ENCODE results near the gene ATP1A1. TPM values are rescaled to one million over a fixed set of nuclear protein-coding genes. Genes with fewer than 3 reads are reported as not detected.

ATP1A1 gene
- total RNA-seq, 4 donors from 2014 or later, result 90.9 to 208 (median 174) TPM

- no peak overlapping the region for H3K4me3 ChIP-seq
- 54 to 66% methylated on average over 2 to 3 of the region's 3 CpGs for WGBS, 2 donors (ENCODE audit: low coverage in 1 of 2)
- H3K9me3 ChIP-seq, result peaks cover 0 to 6% (median 0%) of the 10 kb centered on the region in 3 donors
- peaks cover 6% of the 10 kb centered on the region for H3K27me3 ChIP-seq
- no peak for ATAC-seq
- no peaks in the 10 kb centered on the region for H3K36me3 ChIP-seq
- no peak for TF ChIP-seq POLR2A (IDR thresholded peaks at IDR 0.05)
- TF ChIP-seq CTCF (IDR thresholded peaks at IDR 0.05), result no peak
- H3K27ac ChIP-seq, result no peak overlapping the region
- H3K4me1 ChIP-seq, result no peaks in the 10 kb centered on the region
Measured at GRCh38 chr1:116434849-116435248, 61.8 kb downstream of the ATP1A1 start.

GRCh38 chr1:116435806-116436610, 63.0 kb downstream of the ATP1A1 start:
- Histone ChIP-seq H3K36me3 (no peaks in the 10 kb centered on the region), H3K4me1 (no peaks in the 10 kb centered on the region), H3K9me3 (peaks cover 0 to 6% (median 0%) of the 10 kb centered on the region in 3 donors), H3K4me3 (no peak overlapping the region), H3K27me3 (peaks cover 6% of the 10 kb centered on the region), H3K27ac (no peak overlapping the region)
- 71 to 89% methylated on average over 2 of the region's 2 CpGs for WGBS, 2 donors (ENCODE audit: low coverage in 1 of 2)
- ATAC-seq, result no peak
- TF ChIP-seq POLR2A (IDR thresholded peaks at IDR 0.05) (no peak), EP300 (IDR thresholded peaks at IDR 0.05) (no peak), POLR2AphosphoS5 (IDR thresholded peaks at IDR 0.05) (no peak), CTCF (IDR thresholded peaks at IDR 0.05) (no peak)

GRCh38 chr1:116436611-116436970, 63.5 kb downstream of the ATP1A1 start:
- Histone ChIP-seq H3K9me3 (peaks cover 0 to 6% (median 0%) of the 10 kb centered on the region in 3 donors), H3K36me3 (no peaks in the 10 kb centered on the region), H3K27ac (no peak overlapping the region), H3K27me3 (peaks cover 6% of the 10 kb centered on the region), H3K4me1 (no peaks in the 10 kb centered on the region), H3K4me3 (no peak overlapping the region)
- TF ChIP-seq POLR2A (IDR thresholded peaks at IDR 0.05), result no peak
- no peak for TF ChIP-seq CTCF (IDR thresholded peaks at IDR 0.05)
- no peak for TF ChIP-seq EP300 (IDR thresholded peaks at IDR 0.05)
- TF ChIP-seq POLR2AphosphoS5 (IDR thresholded peaks at IDR 0.05), result no peak
- ATAC-seq, result no peak
- 94 to 98% methylated on average over 2 of the region's 2 CpGs for WGBS, 2 donors (ENCODE audit: low coverage in 1 of 2)

GRCh38 chr1:116439701-116440100, 66.7 kb downstream of the ATP1A1 start:
- peaks cover 0 to 3% (median 0%) of the 10 kb centered on the region in 3 donors for H3K9me3 ChIP-seq
- H3K27ac ChIP-seq, result no peak overlapping the region
- no peaks in the 10 kb centered on the region for H3K4me1 ChIP-seq
- peaks cover 7% of the 10 kb centered on the region for H3K27me3 ChIP-seq
- no peak overlapping the region for H3K4me3 ChIP-seq
- no peak for TF ChIP-seq CTCF (IDR thresholded peaks at IDR 0.05)
- no peak for TF ChIP-seq POLR2A (IDR thresholded peaks at IDR 0.05)
- TF ChIP-seq POLR2AphosphoS5 (IDR thresholded peaks at IDR 0.05), result no peak
- no peak for TF ChIP-seq EP300 (IDR thresholded peaks at IDR 0.05)
- WGBS, 2 donors (ENCODE audit: low coverage in 1 of 2), result 57 to 67% methylated on average over 1 of the region's 1 CpG
- ATAC-seq, result no peak
- H3K36me3 ChIP-seq, result no peaks in the 10 kb centered on the region

DNA sequence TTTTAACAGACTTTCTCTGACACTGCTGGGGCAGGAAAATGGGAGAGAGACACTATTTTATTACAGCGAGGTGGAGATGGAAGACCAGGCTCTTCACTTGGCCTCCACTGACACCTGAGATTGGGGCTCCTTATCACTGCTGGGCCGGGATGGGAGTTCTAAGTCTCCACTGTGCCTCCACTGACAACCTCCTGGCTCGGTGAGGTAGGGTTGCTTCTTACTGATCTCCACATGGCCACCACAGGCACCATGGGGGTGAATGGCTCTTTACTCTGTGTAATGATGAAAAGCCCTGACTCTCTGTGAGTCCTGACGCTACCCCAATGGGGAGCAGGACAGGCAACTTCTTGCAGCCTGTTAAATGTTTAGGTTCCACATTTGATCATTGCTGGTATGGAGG, 67.7 kb downstream of the ATP1A1 start:
- ATAC-seq, result no peak
- Histone ChIP-seq H3K9me3 (no peaks in the 10 kb centered on the region), H3K27me3 (peaks cover 13% of the 10 kb centered on the region), H3K4me1 (no peaks in the 10 kb centered on the region), H3K36me3 (no peaks in the 10 kb centered on the region), H3K4me3 (no peak overlapping the region), H3K27ac (no peak overlapping the region)
- TF ChIP-seq POLR2AphosphoS5 (IDR thresholded peaks at IDR 0.05), result no peak
- TF ChIP-seq POLR2A (IDR thresholded peaks at IDR 0.05), result no peak
- no peak for TF ChIP-seq EP300 (IDR thresholded peaks at IDR 0.05)
- no peak for TF ChIP-seq CTCF (IDR thresholded peaks at IDR 0.05)
- 55 to 89% methylated on average over 2 to 3 of the region's 4 CpGs for WGBS, 2 donors (ENCODE audit: low coverage in 1 of 2)

Measured in gastroesophageal sphincter (tissue), 4 donors.